C4-2B (cell line): ENCODE measurements around the gene TET3.

ENCODE experiments used
- H3K27ac ChIP-seq: fragments of 450-650 bp; 2 replicates; pipeline ENCODE4 v1.5.1; 2017
- CTCF ChIP-seq: fragments of 450-650 bp; conservative IDR thresholded peaks from 2 replicates; pipeline ENCODE4 v1.5.1; 2017; ENCODE audit warnings: mild to moderate bottlenecking
- ZFX ChIP-seq: fragments of 450-650 bp; IDR thresholded peaks from 2 replicates; pipeline ENCODE4 v1.6.1; 2017

The TET3 gene

GRCh38 chr2:73961274-73961673 lies 23.4 kb upstream of the TET3 start:
- H3K27ac ChIP-seq, result no peak overlapping the region
- no peak for TF ChIP-seq CTCF
- TF ChIP-seq ZFX, result no peak

- TF ChIP-seq ZFX (no peak), CTCF (no peak)
- no peak overlapping the region for H3K27ac ChIP-seq
Measured at GRCh38 chr2:73961823-73962615, 22.7 kb upstream of the TET3 start.

GRCh38 chr2:73962798-73963197 lies 21.9 kb upstream of the TET3 start:
- H3K27ac ChIP-seq, result no peak overlapping the region
- TF ChIP-seq ZFX (no peak), CTCF (no peak)

GRCh38 chr2:73963385-73964120 lies 21.2 kb upstream of the TET3 start:
- TF ChIP-seq CTCF, result no peak
- TF ChIP-seq ZFX, result no peak
- no peak overlapping the region for H3K27ac ChIP-seq

- no peak overlapping the region for H3K27ac ChIP-seq
Measured at GRCh38 chr2:73964223-73964622, 20.5 kb upstream of the TET3 start.

GRCh38 chr2:73965053-73965452 lies 19.7 kb upstream of the TET3 start:
- H3K27ac ChIP-seq, result no peak overlapping the region
- TF ChIP-seq CTCF (no peak), ZFX (no peak)

More at GRCh38 chr2:73964223-73964622, 20.5 kb upstream of the TET3 start:
- TF ChIP-seq CTCF (no peak), ZFX (no peak)

- TF ChIP-seq CTCF (no peak), ZFX (no peak)
- H3K27ac ChIP-seq, result no peak overlapping the region
Measured at GRCh38 chr2:73968357-73968937, 16.3 kb upstream of the TET3 start.
